ENCODE results near the gene ADGRG4. TPM values are rescaled to one million over a fixed set of nuclear protein-coding genes. Genes with fewer than 3 reads are reported as not detected.
"Not testable (repeated sequence)": the region's sequence is repeated elsewhere in the genome, so short reads cannot be mapped to it uniquely, and the experiment has no call there.

The ADGRG4 gene
- total RNA-seq, 2 donors from 2014 or later = not detected

GRCh38 chrX:136272325-136272724 is 28.4 kb upstream of the ADGRG4 start:
- no peak for ATAC-seq (replicated peaks)
- Mint-ChIP-seq H3K9me3 (no peaks in the 10 kb centered on the region), H3K4me3 (no peak overlapping the region), H3K27me3 (no peaks in the 10 kb centered on the region), H3K27ac (no peak overlapping the region), H3K4me1 (no peaks in the 10 kb centered on the region), H3K36me3 (ENCODE audit: low read depth) (no peaks in the 10 kb centered on the region)

GRCh38 chrX:136273986-136274385 is 26.8 kb upstream of the ADGRG4 start:
- H3K36me3 Mint-ChIP-seq (ENCODE audit: low read depth) = no peaks in the 10 kb centered on the region
- no peak overlapping the region for H3K27ac Mint-ChIP-seq
- H3K4me3 Mint-ChIP-seq = no peak overlapping the region
- H3K9me3 Mint-ChIP-seq = no peaks in the 10 kb centered on the region
- no peaks in the 10 kb centered on the region for H3K4me1 Mint-ChIP-seq
- no peaks in the 10 kb centered on the region for H3K27me3 Mint-ChIP-seq
- ATAC-seq (replicated peaks) = no peak

- H3K4me3 Mint-ChIP-seq = no peak overlapping the region
- ATAC-seq (replicated peaks) = no peak
These were observed 25.2 kb upstream of the ADGRG4 start for GRCh38 chrX:136275553-136275952.

GRCh38 chrX:136286375-136286774 is 14.4 kb upstream of the ADGRG4 start:
- H3K36me3 Mint-ChIP-seq (ENCODE audit: low read depth); H3K27me3 Mint-ChIP-seq; H3K27ac Mint-ChIP-seq; H3K4me1 Mint-ChIP-seq; H3K4me3 Mint-ChIP-seq; H3K9me3 Mint-ChIP-seq; ATAC-seq (replicated peaks): not testable (repeated sequence)

More at GRCh38 chrX:136275553-136275952, 25.2 kb upstream of the ADGRG4 start:
- Mint-ChIP-seq H3K27ac (no peak overlapping the region), H3K36me3 (ENCODE audit: low read depth) (no peaks in the 10 kb centered on the region), H3K9me3 (no peaks in the 10 kb centered on the region), H3K4me1 (no peaks in the 10 kb centered on the region), H3K27me3 (no peaks in the 10 kb centered on the region)

GRCh38 chrX:136291824-136292223 is 8.9 kb upstream of the ADGRG4 start:
- no peaks in the 10 kb centered on the region for H3K4me1 Mint-ChIP-seq
- no peaks in the 10 kb centered on the region for H3K36me3 Mint-ChIP-seq (ENCODE audit: low read depth)
- no peaks in the 10 kb centered on the region for H3K27me3 Mint-ChIP-seq
- H3K4me3 Mint-ChIP-seq = no peak overlapping the region
- no peak overlapping the region for H3K27ac Mint-ChIP-seq
- ATAC-seq (replicated peaks) = no peak
- H3K9me3 Mint-ChIP-seq = no peaks in the 10 kb centered on the region

- Mint-ChIP-seq H3K27me3 (no peaks in the 10 kb centered on the region), H3K27ac (no peak overlapping the region), H3K9me3 (no peaks in the 10 kb centered on the region), H3K4me1 (no peaks in the 10 kb centered on the region), H3K4me3 (no peak overlapping the region), H3K36me3 (ENCODE audit: low read depth) (no peaks in the 10 kb centered on the region)
- ATAC-seq (replicated peaks) = no peak
These were observed 8.1 kb upstream of the ADGRG4 start for GRCh38 chrX:136292656-136293055.

GRCh38 chrX:136295380-136295779 is 5.4 kb upstream of the ADGRG4 start:
- H3K9me3 Mint-ChIP-seq = no peaks in the 10 kb centered on the region
- H3K27me3 Mint-ChIP-seq = no peaks in the 10 kb centered on the region
- H3K36me3 Mint-ChIP-seq (ENCODE audit: low read depth) = no peaks in the 10 kb centered on the region
- H3K27ac Mint-ChIP-seq = no peak overlapping the region
- H3K4me3 Mint-ChIP-seq = no peak overlapping the region
- ATAC-seq (replicated peaks) = no peak
- no peaks in the 10 kb centered on the region for H3K4me1 Mint-ChIP-seq

- Mint-ChIP-seq H3K27ac (no peak overlapping the region), H3K27me3 (no peaks in the 10 kb centered on the region), H3K36me3 (ENCODE audit: low read depth) (no peaks in the 10 kb centered on the region), H3K9me3 (no peaks in the 10 kb centered on the region), H3K4me1 (no peaks in the 10 kb centered on the region), H3K4me3 (no peak overlapping the region)
- no peak for ATAC-seq (replicated peaks)
These were observed 2.3 kb downstream of the ADGRG4 start for GRCh38 chrX:136303041-136303440.

GRCh38 chrX:136304493-136304892 is 3.7 kb downstream of the ADGRG4 start:
- ATAC-seq (replicated peaks) = no peak
- Mint-ChIP-seq H3K27me3 (no peaks in the 10 kb centered on the region), H3K27ac (no peak overlapping the region), H3K9me3 (no peaks in the 10 kb centered on the region), H3K4me1 (no peaks in the 10 kb centered on the region), H3K36me3 (ENCODE audit: low read depth) (no peaks in the 10 kb centered on the region), H3K4me3 (no peak overlapping the region)

- no peak for ATAC-seq (replicated peaks)
- Mint-ChIP-seq H3K4me3 (no peak overlapping the region), H3K36me3 (ENCODE audit: low read depth) (no peaks in the 10 kb centered on the region), H3K4me1 (no peaks in the 10 kb centered on the region), H3K27ac (no peak overlapping the region), H3K9me3 (no peaks in the 10 kb centered on the region), H3K27me3 (no peaks in the 10 kb centered on the region)
These were observed 5.4 kb downstream of the ADGRG4 start for GRCh38 chrX:136306182-136306581.

GRCh38 chrX:136307471-136307870 is 6.7 kb downstream of the ADGRG4 start:
- H3K4me3 Mint-ChIP-seq = no peak overlapping the region
- H3K4me1 Mint-ChIP-seq = no peaks in the 10 kb centered on the region
- no peak overlapping the region for H3K27ac Mint-ChIP-seq
- H3K36me3 Mint-ChIP-seq (ENCODE audit: low read depth) = no peaks in the 10 kb centered on the region
- no peaks in the 10 kb centered on the region for H3K27me3 Mint-ChIP-seq
- H3K9me3 Mint-ChIP-seq = no peaks in the 10 kb centered on the region
- ATAC-seq (replicated peaks) = no peak

- no peak for ATAC-seq (replicated peaks)
- no peak overlapping the region for H3K27ac Mint-ChIP-seq
- no peaks in the 10 kb centered on the region for H3K27me3 Mint-ChIP-seq
- H3K4me1 Mint-ChIP-seq = no peaks in the 10 kb centered on the region
- no peaks in the 10 kb centered on the region for H3K9me3 Mint-ChIP-seq
- no peak overlapping the region for H3K4me3 Mint-ChIP-seq
- H3K36me3 Mint-ChIP-seq (ENCODE audit: low read depth) = no peaks in the 10 kb centered on the region
These were observed 9.6 kb downstream of the ADGRG4 start for GRCh38 chrX:136310411-136310810.

- no peak for ATAC-seq (replicated peaks)
- H3K9me3 Mint-ChIP-seq = no peaks in the 10 kb centered on the region
- H3K36me3 Mint-ChIP-seq (ENCODE audit: low read depth) = no peaks in the 10 kb centered on the region
- no peaks in the 10 kb centered on the region for H3K27me3 Mint-ChIP-seq
- H3K27ac Mint-ChIP-seq = no peak overlapping the region
- no peaks in the 10 kb centered on the region for H3K4me1 Mint-ChIP-seq
- H3K4me3 Mint-ChIP-seq = no peak overlapping the region
These were observed 17.4 kb downstream of the ADGRG4 start for GRCh38 chrX:136318156-136318555.

GRCh38 chrX:136318895-136319597 is 18.3 kb downstream of the ADGRG4 start:
- Mint-ChIP-seq H3K9me3 (no peaks in the 10 kb centered on the region), H3K27ac (no peak overlapping the region), H3K36me3 (ENCODE audit: low read depth) (no peaks in the 10 kb centered on the region), H3K4me3 (no peak overlapping the region), H3K27me3 (no peaks in the 10 kb centered on the region), H3K4me1 (no peaks in the 10 kb centered on the region)
- ATAC-seq (replicated peaks) = no peak

GRCh38 chrX:136319600-136319999 is 18.8 kb downstream of the ADGRG4 start:
- H3K4me3 Mint-ChIP-seq = no peak overlapping the region
- no peaks in the 10 kb centered on the region for H3K4me1 Mint-ChIP-seq
- no peaks in the 10 kb centered on the region for H3K27me3 Mint-ChIP-seq
- H3K9me3 Mint-ChIP-seq = no peaks in the 10 kb centered on the region
- no peaks in the 10 kb centered on the region for H3K36me3 Mint-ChIP-seq (ENCODE audit: low read depth)
- ATAC-seq (replicated peaks) = no peak
- H3K27ac Mint-ChIP-seq = no peak overlapping the region

- H3K4me1 Mint-ChIP-seq = no peaks in the 10 kb centered on the region
- no peak overlapping the region for H3K27ac Mint-ChIP-seq
- no peaks in the 10 kb centered on the region for H3K27me3 Mint-ChIP-seq
- no peak overlapping the region for H3K4me3 Mint-ChIP-seq
- H3K9me3 Mint-ChIP-seq = no peaks in the 10 kb centered on the region
- H3K36me3 Mint-ChIP-seq (ENCODE audit: low read depth) = no peaks in the 10 kb centered on the region
- ATAC-seq (replicated peaks) = no peak
These were observed 20.8 kb downstream of the ADGRG4 start for GRCh38 chrX:136321532-136321931.
